ENCODE measurements around the gene SPON1. TPM values are rescaled to one million over a fixed set of nuclear protein-coding genes. Genes with fewer than 3 reads are reported as not detected.
A peak's percentile ranks its signal among the peaks of the same experiment; 100 is the strongest.
"Not testable (repeated sequence)": the region's sequence is repeated elsewhere in the genome, so short reads cannot be mapped to it uniquely, and the experiment has no call there.

The SPON1 gene
- polyA plus RNA-seq (2013, experiment 1 of 2; ENCODE audit: insufficient read length) = 0.46 TPM
- 1.6 TPM for polyA plus RNA-seq (2013, experiment 2 of 2; ENCODE audit: insufficient read length)

- peak; percentile 26 for DNase-seq
Measured at GRCh38 chr11:13962562-13963168, at the start of gene SPON1. TSS of gene SPON1 (plus strand) at chr11:13962723. CDS start at chr11:13962905, 182 bp downstream.

GRCh38 chr11:13917264-13917663 lies 45.3 kb upstream of the SPON1 start:
- DNase-seq = no peak

- no peak for DNase-seq
Measured at GRCh38 chr11:13917904-13918303, 44.6 kb upstream of the SPON1 start.

GRCh38 chr11:13920756-13921155 lies 41.8 kb upstream of the SPON1 start:
- DNase-seq = no peak

GRCh38 chr11:13921545-13921944 lies 41.0 kb upstream of the SPON1 start:
- DNase-seq = no peak

GRCh38 chr11:13923182-13923581 lies 39.3 kb upstream of the SPON1 start:
- no peak for DNase-seq

GRCh38 chr11:13923716-13924650 lies 38.5 kb upstream of the SPON1 start:
- DNase-seq = no peak

GRCh38 chr11:13924801-13925327 lies 37.7 kb upstream of the SPON1 start:
- no peak for DNase-seq

- DNase-seq = not testable (repeated sequence)
Measured at GRCh38 chr11:13926366-13926765, 36.2 kb upstream of the SPON1 start.

GRCh38 chr11:13926981-13927380 lies 35.5 kb upstream of the SPON1 start:
- DNase-seq = no peak

- DNase-seq = no peak
Measured at GRCh38 chr11:13927481-13927880, 35.0 kb upstream of the SPON1 start.

- peak; percentile 40 for DNase-seq
Measured at GRCh38 chr11:13928566-13929251, 33.8 kb upstream of the SPON1 start.

GRCh38 chr11:13929395-13929891 lies 33.1 kb upstream of the SPON1 start:
- DNase-seq = no peak

GRCh38 chr11:13931356-13931755 lies 31.2 kb upstream of the SPON1 start:
- no peak for DNase-seq

- DNase-seq = not testable (repeated sequence)
Measured at GRCh38 chr11:13937154-13937553, 25.4 kb upstream of the SPON1 start.

- not testable (repeated sequence) for DNase-seq
Measured at GRCh38 chr11:13938829-13939228, 23.7 kb upstream of the SPON1 start.

GRCh38 chr11:13939961-13940906 lies 22.3 kb upstream of the SPON1 start:
- DNase-seq = peak; percentile 61

- DNase-seq = no peak
Measured at GRCh38 chr11:13940907-13941256, 21.6 kb upstream of the SPON1 start.

GRCh38 chr11:13941775-13942174 lies 20.7 kb upstream of the SPON1 start:
- no peak for DNase-seq

- no peak for DNase-seq
Measured at GRCh38 chr11:13942378-13942777, 20.1 kb upstream of the SPON1 start.

GRCh38 chr11:13942971-13943381 lies 19.5 kb upstream of the SPON1 start:
- DNase-seq = peak; percentile 38

All from fibroblast of skin of scalp (primary cell).